Measurements from ENCODE around the gene RGS6. TPM values are rescaled to one million over a fixed set of nuclear protein-coding genes. Genes with fewer than 3 reads are reported as not detected.
"Not testable (repeated sequence)": the region's sequence is repeated elsewhere in the genome, so short reads cannot be mapped to it uniquely, and the experiment has no call there.

RGS6 gene
- total RNA-seq, 1 donor from 2014 or later: 4.9 TPM

DNA sequence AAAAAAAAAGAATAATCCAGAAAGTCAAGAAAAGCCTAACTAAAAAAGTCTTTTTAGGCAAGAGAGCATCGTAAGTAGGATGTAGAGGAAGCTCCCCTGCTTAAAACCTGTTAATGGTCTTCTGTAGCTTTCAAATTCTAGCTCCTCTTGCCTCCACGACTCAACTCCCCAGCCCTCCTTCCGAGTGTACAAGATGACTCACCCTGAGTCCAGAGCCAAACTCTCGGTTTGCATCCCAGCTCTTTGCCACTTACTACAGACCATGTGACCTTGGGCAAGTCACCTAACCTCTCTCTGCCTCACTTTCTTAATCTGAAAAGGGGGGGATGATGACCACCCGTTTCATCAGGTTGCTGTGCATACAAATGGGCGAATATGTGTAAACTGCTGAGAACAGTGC is 501.3 kb downstream of the RGS6 start:
- DNase-seq (ENCODE audit: low spot score in 2 of 2) (no peak), FAIRE-seq (no peak)

GRCh38 chr14:72434856-72435255 is 502.6 kb downstream of the RGS6 start:
- FAIRE-seq: no peak
- DNase-seq (ENCODE audit: low spot score in 2 of 2): no peak

GRCh38 chr14:72439707-72440106 is 507.5 kb downstream of the RGS6 start:
- no peak for DNase-seq (ENCODE audit: low spot score in 2 of 2)
- no peak for FAIRE-seq

- no peak for FAIRE-seq
- no peak for DNase-seq (ENCODE audit: low spot score in 2 of 2)
These were observed 511.0 kb downstream of the RGS6 start for GRCh38 chr14:72443256-72443655.

GRCh38 chr14:72443991-72444441 is 511.8 kb downstream of the RGS6 start:
- no peak for FAIRE-seq
- DNase-seq (ENCODE audit: low spot score in 2 of 2): no peak

GRCh38 chr14:72444701-72445100 is 512.5 kb downstream of the RGS6 start:
- DNase-seq (ENCODE audit: low spot score in 2 of 2): no peak
- FAIRE-seq: no peak

GRCh38 chr14:72448212-72448611 is 516.0 kb downstream of the RGS6 start:
- FAIRE-seq (no peak), DNase-seq (ENCODE audit: low spot score in 2 of 2) (no peak)

- DNase-seq (ENCODE audit: low spot score in 2 of 2): no peak
- no peak for FAIRE-seq
These were observed 518.3 kb downstream of the RGS6 start for GRCh38 chr14:72450473-72451044.

- no peak for FAIRE-seq
These were observed 519.1 kb downstream of the RGS6 start for GRCh38 chr14:72451054-72451972.

DNA sequence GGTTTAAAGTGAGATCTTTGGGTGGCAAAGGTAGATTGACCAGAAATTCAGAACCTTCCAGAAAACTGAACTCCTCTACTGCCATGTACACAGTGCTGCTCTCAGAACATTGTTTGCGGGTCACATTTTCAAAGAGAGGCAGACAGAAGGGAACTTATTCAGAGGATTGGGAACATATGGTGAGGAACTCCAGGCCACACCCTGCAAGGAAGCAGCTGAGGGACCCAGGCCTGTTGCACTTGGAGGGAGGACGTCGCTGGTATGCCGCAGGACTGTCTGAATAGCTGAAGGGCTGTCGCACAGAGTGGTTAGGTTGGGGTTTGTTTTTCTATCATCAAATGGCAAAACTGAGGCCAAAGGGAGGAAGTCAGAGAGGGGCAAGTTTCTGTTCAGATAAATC is 520.5 kb downstream of the RGS6 start:
- FAIRE-seq (no peak), DNase-seq (ENCODE audit: low spot score in 2 of 2) (no peak)

More at GRCh38 chr14:72451054-72451972, 519.1 kb downstream of the RGS6 start:
- peak in 1 of 2 donors; percentile 24 for DNase-seq (ENCODE audit: low spot score in 2 of 2)

- no peak for DNase-seq (ENCODE audit: low spot score in 2 of 2)
- FAIRE-seq: no peak
These were observed 522.3 kb downstream of the RGS6 start for GRCh38 chr14:72454388-72455160.

GRCh38 chr14:72457641-72458040 is 525.4 kb downstream of the RGS6 start:
- DNase-seq (ENCODE audit: low spot score in 2 of 2): no peak
- no peak for FAIRE-seq

- FAIRE-seq: no peak
- DNase-seq (ENCODE audit: low spot score in 2 of 2): no peak
These were observed 529.8 kb downstream of the RGS6 start for GRCh38 chr14:72462056-72462455.

GRCh38 chr14:72463291-72463866 is 531.1 kb downstream of the RGS6 start:
- no peak for DNase-seq (ENCODE audit: low spot score in 2 of 2)
- no peak for FAIRE-seq

GRCh38 chr14:72464226-72464625 is 532.0 kb downstream of the RGS6 start:
- FAIRE-seq: no peak

DNA sequence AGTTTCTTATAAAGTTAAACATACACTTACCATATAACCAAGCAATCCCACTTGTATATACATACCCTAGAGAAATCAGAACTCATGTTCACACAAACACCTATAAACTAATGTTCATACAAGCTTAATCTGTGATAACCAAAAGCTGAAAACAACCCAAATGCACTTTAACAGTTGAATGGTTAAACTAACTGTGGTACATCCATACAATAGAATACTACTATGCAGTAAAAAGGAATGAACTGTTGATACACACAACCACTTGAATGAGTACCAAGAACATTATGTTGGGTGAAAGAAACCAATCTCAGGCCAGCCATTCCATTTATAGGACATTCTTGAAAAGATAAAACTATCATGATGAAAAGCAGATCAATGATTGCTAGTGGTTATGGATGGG is 534.1 kb downstream of the RGS6 start:
- no peak for DNase-seq (ENCODE audit: low spot score in 2 of 2)
- FAIRE-seq: no peak

More at GRCh38 chr14:72464226-72464625, 532.0 kb downstream of the RGS6 start:
- no peak for DNase-seq (ENCODE audit: low spot score in 2 of 2)

DNA sequence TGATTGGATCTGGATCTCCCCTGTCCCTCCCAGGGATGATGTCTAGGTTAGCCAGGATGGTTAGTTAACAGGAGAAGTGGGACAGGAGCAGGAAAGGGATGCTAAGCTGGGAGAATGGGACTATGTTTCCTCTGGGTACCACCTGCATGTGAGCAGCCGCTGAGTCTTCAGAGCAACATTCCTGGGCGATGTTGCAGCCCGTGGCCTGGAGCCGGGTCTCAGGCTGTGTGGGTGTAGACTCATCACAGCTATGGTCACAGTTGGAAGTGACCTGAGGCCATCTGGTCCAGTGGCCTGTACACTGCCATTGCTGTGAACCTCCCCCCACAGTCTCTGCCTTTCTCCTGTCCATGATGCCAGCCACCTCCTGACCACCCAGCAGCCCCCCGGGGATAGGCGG is 539.1 kb downstream of the RGS6 start:
- DNase-seq (ENCODE audit: low spot score in 2 of 2): no peak
- FAIRE-seq: no peak

GRCh38 chr14:72472845-72473244 is 540.6 kb downstream of the RGS6 start:
- DNase-seq (ENCODE audit: low spot score in 2 of 2) (no peak), FAIRE-seq (no peak)

DNA sequence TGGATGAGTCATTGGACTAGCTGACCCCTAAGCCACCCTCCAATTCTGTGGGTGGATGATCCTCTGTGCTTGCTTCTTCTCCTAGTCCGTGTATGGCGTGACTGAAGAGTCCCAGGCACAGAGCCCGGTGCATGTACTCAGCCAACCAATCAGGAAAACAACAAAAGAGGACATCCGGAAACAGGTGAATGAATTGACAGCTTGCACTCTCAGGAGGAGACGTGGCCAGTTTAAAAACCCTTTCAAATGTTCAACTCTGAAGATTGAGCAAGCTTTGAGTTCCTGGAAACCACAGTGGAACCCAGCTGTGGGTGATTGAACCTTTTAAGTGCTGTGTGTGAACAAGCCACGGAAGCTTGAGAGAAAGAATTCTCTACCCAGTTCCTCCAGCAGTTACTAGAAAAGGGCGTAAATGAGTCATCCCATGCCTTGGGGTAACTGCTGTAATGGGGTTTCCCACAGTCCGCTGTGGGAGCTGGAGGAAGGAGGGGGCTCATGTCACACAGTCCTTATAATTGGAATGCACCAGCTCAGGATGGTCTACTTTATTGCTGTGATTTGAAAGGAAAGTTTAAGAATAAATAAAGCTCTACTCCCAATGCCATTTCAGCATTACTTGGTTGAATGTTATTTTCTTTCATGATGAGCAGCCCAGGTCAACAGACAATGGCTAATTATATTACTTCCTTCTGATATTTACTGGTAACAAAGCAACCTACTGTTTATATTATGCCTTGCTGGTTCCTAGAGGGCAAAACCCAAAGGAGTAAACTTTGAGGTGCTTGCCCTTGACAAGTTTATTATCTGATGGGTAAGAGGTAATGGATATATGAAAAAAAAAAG is 544.6 kb downstream of the RGS6 start:
- no peak for FAIRE-seq
- peak in 1 of 2 donors; percentile 17 for DNase-seq (ENCODE audit: low spot score in 2 of 2)

- FAIRE-seq; DNase-seq (ENCODE audit: low spot score in 2 of 2): not testable (repeated sequence)
These were observed 545.3 kb downstream of the RGS6 start for GRCh38 chr14:72477578-72477977.
